Ishikawa (cell line): ENCODE data around the gene S100A1.

Source experiments
- CREB1 ChIP-seq: IDR thresholded peaks from 2 replicates; pipeline ENCODE4 v1.6.1; 2012; ENCODE audit warnings: low read depth
- EGR1 ChIP-seq: IDR thresholded peaks from 2 replicates; pipeline ENCODE4 v1.6.1; 2012
- EP300 ChIP-seq: IDR thresholded peaks from 2 replicates; pipeline ENCODE4 v1.6.1; 2012; ENCODE audit warnings: borderline replicate concordance
- FOXM1 ChIP-seq: IDR thresholded peaks from 2 replicates; pipeline ENCODE4 v1.6.1; 2012; ENCODE audit warnings: low read depth, borderline replicate concordance
- NFIC ChIP-seq: IDR thresholded peaks from 2 replicates; pipeline ENCODE4 v1.6.1; 2012
- RAD21 ChIP-seq: IDR thresholded peaks from 2 replicates; pipeline ENCODE4 v1.6.1; 2012; ENCODE audit warnings: low read depth
- TAF1 ChIP-seq: IDR thresholded peaks from 2 replicates; pipeline ENCODE4 v1.6.1; 2012; ENCODE audit warnings: low read depth, mild to moderate bottlenecking
- TEAD4 ChIP-seq: IDR thresholded peaks from 2 replicates; pipeline ENCODE4 v1.6.1; 2012
- ZBTB7A ChIP-seq: IDR thresholded peaks from 2 replicates; pipeline ENCODE4 v1.6.1; 2012; ENCODE audit warnings: low read depth
- TF ChIP-seq, protein P1 (sequence below): IDR thresholded peaks from 2 replicates; pipeline ENCODE4 v1.6.1; 2012; ENCODE audit warnings: low read depth, mild to moderate bottlenecking
- TF ChIP-seq, protein P2 (sequence below): IDR thresholded peaks from 2 replicates; pipeline ENCODE4 v1.6.1; 2012
- TF ChIP-seq, protein P3 (sequence below): IDR thresholded peaks from 2 replicates; pipeline ENCODE4 v1.6.1; 2012

DNA sequence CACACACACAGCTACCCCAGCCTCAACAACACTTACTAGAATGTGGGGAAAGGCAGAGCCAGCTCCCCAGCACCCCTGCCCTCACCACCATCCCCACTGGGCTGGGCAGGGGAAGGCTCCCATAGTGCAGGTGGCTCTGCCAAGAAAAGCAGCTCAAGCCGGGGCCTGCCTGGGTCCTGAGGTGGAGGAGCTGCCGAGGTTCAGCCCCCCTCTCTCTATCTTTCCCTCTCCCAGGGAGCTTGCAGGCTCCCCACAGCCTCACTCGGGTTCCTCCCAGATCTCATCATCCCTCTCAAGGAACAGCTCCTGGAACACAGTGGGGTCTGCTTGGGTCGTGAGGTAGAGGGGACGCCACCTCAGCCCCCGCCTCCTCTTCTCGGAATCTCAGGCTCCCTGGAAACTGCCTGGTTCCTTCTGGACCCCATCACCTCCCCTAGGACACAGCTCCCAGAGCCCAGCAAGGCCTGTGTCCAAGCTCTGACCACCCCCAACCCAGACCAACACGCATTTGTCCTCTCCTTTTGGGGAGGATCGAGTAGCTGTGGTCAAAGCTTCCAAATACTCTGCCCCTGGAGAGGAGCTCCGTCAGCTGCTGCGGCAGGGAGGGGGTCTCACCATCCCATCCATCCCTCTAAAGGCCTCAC lies 16.0 kb upstream of the S100A1 start:
- no peak for TF ChIP-seq EP300
- TF ChIP-seq, protein P1, sequence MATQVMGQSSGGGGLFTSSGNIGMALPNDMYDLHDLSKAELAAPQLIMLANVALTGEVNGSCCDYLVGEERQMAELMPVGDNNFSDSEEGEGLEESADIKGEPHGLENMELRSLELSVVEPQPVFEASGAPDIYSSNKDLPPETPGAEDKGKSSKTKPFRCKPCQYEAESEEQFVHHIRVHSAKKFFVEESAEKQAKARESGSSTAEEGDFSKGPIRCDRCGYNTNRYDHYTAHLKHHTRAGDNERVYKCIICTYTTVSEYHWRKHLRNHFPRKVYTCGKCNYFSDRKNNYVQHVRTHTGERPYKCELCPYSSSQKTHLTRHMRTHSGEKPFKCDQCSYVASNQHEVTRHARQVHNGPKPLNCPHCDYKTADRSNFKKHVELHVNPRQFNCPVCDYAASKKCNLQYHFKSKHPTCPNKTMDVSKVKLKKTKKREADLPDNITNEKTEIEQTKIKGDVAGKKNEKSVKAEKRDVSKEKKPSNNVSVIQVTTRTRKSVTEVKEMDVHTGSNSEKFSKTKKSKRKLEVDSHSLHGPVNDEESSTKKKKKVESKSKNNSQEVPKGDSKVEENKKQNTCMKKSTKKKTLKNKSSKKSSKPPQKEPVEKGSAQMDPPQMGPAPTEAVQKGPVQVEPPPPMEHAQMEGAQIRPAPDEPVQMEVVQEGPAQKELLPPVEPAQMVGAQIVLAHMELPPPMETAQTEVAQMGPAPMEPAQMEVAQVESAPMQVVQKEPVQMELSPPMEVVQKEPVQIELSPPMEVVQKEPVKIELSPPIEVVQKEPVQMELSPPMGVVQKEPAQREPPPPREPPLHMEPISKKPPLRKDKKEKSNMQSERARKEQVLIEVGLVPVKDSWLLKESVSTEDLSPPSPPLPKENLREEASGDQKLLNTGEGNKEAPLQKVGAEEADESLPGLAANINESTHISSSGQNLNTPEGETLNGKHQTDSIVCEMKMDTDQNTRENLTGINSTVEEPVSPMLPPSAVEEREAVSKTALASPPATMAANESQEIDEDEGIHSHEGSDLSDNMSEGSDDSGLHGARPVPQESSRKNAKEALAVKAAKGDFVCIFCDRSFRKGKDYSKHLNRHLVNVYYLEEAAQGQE, result no peak
- no peak for TF ChIP-seq CREB1
- TF ChIP-seq RAD21, result no peak
- TF ChIP-seq TAF1, result no peak
- no peak for TF ChIP-seq TEAD4
- TF ChIP-seq ZBTB7A, result no peak
- TF ChIP-seq FOXM1, result no peak
- TF ChIP-seq, protein P2, sequence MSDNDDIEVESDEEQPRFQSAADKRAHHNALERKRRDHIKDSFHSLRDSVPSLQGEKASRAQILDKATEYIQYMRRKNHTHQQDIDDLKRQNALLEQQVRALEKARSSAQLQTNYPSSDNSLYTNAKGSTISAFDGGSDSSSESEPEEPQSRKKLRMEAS, result no peak
- no peak for TF ChIP-seq EGR1
- TF ChIP-seq NFIC, result no peak
- TF ChIP-seq, protein P3, sequence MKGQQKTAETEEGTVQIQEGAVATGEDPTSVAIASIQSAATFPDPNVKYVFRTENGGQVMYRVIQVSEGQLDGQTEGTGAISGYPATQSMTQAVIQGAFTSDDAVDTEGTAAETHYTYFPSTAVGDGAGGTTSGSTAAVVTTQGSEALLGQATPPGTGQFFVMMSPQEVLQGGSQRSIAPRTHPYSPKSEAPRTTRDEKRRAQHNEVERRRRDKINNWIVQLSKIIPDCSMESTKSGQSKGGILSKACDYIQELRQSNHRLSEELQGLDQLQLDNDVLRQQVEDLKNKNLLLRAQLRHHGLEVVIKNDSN, result no peak
